ENCODE data around the gene DHRS13. TPM values are rescaled to one million over a fixed set of nuclear protein-coding genes. Genes with fewer than 3 reads are reported as not detected.

Gene DHRS13
- total and polyA plus RNA-seq, 2 donors (not counting 1 experiment from before 2014, with no cell fraction given) = 11.9 to 28.1 TPM

GRCh38 chr17:28947639-28948038 lies 44.8 kb upstream of the DHRS13 start:
- H3K4me1 ChIP-seq (ENCODE audit: control insufficient read depth in 2 of 2, insufficient read depth in 2 of 2, low read length in 2 of 2) = peaks cover 39 to 45% of the 10 kb centered on the region in 2 donors

GRCh38 chr17:28946239-28946638 lies 43.4 kb upstream of the DHRS13 start:
- H3K4me1 ChIP-seq (ENCODE audit: control insufficient read depth in 2 of 2, insufficient read depth in 2 of 2, low read length in 2 of 2) = peaks cover 37 to 43% of the 10 kb centered on the region in 2 donors
- CTCF ChIA-PET = interaction anchor here (1.3 to 2.3 kb wide), 3 partner anchors 19 to 183 kb away, joined by 4 to 14 read pairs (median 4); no protein-coding TSS in a partner anchor
- peaks cover 65% of the 10 kb centered on the region for H3K4me1 Mint-ChIP-seq

More at GRCh38 chr17:28947639-28948038, 44.8 kb upstream of the DHRS13 start:
- intact Hi-C loops (cut with micrococcal nuclease) = no loop called here
- DNase-seq (no peak), ATAC-seq (ENCODE audit: low read depth) (no peak)
- Histone ChIP-seq H3K27me3 (replicated peaks in 1 of 4; ENCODE audit: control extremely low read depth in 1 of 4, control insufficient read depth in 3 of 4, insufficient read depth in 4 of 4, low read length in 3 of 4) (no peaks in the 10 kb centered on the region), H3K9me3 (ENCODE audit: control extremely low read depth in 1 of 3, control insufficient read depth in 2 of 3, insufficient read depth in 1 of 3, low read length in 2 of 3) (no peaks in the 10 kb centered on the region), H4K20me1 (ENCODE audit: control insufficient read depth, insufficient read depth, low read length, poor library complexity, severe bottlenecking) (peaks cover 52% of the 10 kb centered on the region), H3K79me2 (ENCODE audit: control insufficient read depth, insufficient read depth, low read length) (peaks cover 80% of the 10 kb centered on the region), H2AFZ (ENCODE audit: insufficient read depth, low read depth, low read length, poor library complexity, severe bottlenecking) (no peak overlapping the region), H3K4me3 (ENCODE audit: control extremely low read depth in 1 of 5, extremely low read depth in 1 of 5, insufficient read depth in 1 of 5, low read depth in 2 of 5, low read length in 4 of 5) (peak overlapping the region in 1 of 5 experiments; percentile 85), H3K9ac (ENCODE audit: low read length) (peak overlapping the region; percentile 71), H3K36me3 (replicated peaks in 1 of 2; ENCODE audit: control extremely low read depth in 1 of 2, control insufficient read depth in 1 of 2, extremely low read depth in 1 of 2, insufficient read depth in 2 of 2, low read length in 1 of 2) (peaks cover 0 to 8% of the 10 kb centered on the region in 2 experiments), H3K4me2 (replicated peaks; ENCODE audit: low read depth, low read length, poor library complexity, severe bottlenecking) (peak overlapping the region; percentile 92), H3K27ac (ENCODE audit: low read length in 2 of 2) (peak overlapping the region in 1 of 2 donors; percentile 76)
- peaks cover 58% of the 10 kb centered on the region for H3K4me1 Mint-ChIP-seq
- no peak for TF ChIP-seq EZH2 (IDR thresholded peaks at IDR 0.05; ENCODE audit: borderline replicate concordance, insufficient read depth, low read depth, low read length, poor library complexity, severe bottlenecking)
- no peaks in the 10 kb centered on the region for H3K9me3 Mint-ChIP-seq (ENCODE audit: insufficient read depth)
- H3K27me3 Mint-ChIP-seq = no peaks in the 10 kb centered on the region
- WGBS (ENCODE audit: insufficient coverage) = no CpG with 5 or more reads among the region's 3 CpGs
- peak overlapping the region; percentile 95 for H3K4me3 Mint-ChIP-seq
- ChIA-PET CTCF (interaction anchor here (1.4 kb wide), 1 partner anchor 184 kb away, joined by 5 read pairs; no protein-coding TSS in a partner anchor), POLR2A (no interaction called here)
- peak overlapping the region; percentile 92 for H3K27ac Mint-ChIP-seq

More at GRCh38 chr17:28946239-28946638, 43.4 kb upstream of the DHRS13 start:
- Histone ChIP-seq H3K9me3 (ENCODE audit: control extremely low read depth in 1 of 3, control insufficient read depth in 2 of 3, insufficient read depth in 1 of 3, low read length in 2 of 3) (no peaks in the 10 kb centered on the region), H3K27ac (ENCODE audit: low read length in 2 of 2) (no peak overlapping the region), H3K27me3 (replicated peaks in 1 of 4; ENCODE audit: control extremely low read depth in 1 of 4, control insufficient read depth in 3 of 4, insufficient read depth in 4 of 4, low read length in 3 of 4) (no peaks in the 10 kb centered on the region), H3K4me3 (ENCODE audit: control extremely low read depth in 1 of 5, extremely low read depth in 1 of 5, insufficient read depth in 1 of 5, low read depth in 2 of 5, low read length in 4 of 5) (no peak overlapping the region), H3K36me3 (replicated peaks in 1 of 2; ENCODE audit: control extremely low read depth in 1 of 2, control insufficient read depth in 1 of 2, extremely low read depth in 1 of 2, insufficient read depth in 2 of 2, low read length in 1 of 2) (peaks cover 0 to 13% of the 10 kb centered on the region in 2 experiments), H2AFZ (ENCODE audit: insufficient read depth, low read depth, low read length, poor library complexity, severe bottlenecking) (no peak overlapping the region), H3K9ac (ENCODE audit: low read length) (no peak overlapping the region), H4K20me1 (ENCODE audit: control insufficient read depth, insufficient read depth, low read length, poor library complexity, severe bottlenecking) (peaks cover 65% of the 10 kb centered on the region), H3K4me2 (replicated peaks; ENCODE audit: low read depth, low read length, poor library complexity, severe bottlenecking) (no peak overlapping the region), H3K79me2 (ENCODE audit: control insufficient read depth, insufficient read depth, low read length) (peaks cover 94% of the 10 kb centered on the region)
- no CpG with 5 or more reads among the region's 4 CpGs for WGBS (ENCODE audit: insufficient coverage)
- DNase-seq = no peak
- no peak for ATAC-seq (ENCODE audit: low read depth)
- no peak for TF ChIP-seq EZH2 (IDR thresholded peaks at IDR 0.05; ENCODE audit: borderline replicate concordance, insufficient read depth, low read depth, low read length, poor library complexity, severe bottlenecking)
- no peak for TF ChIP-seq CTCF (IDR thresholded peaks at IDR 0.05)
- intact Hi-C loops (cut with micrococcal nuclease) = no loop called here
- peak overlapping the region; percentile 70 for H3K4me3 Mint-ChIP-seq
- no peaks in the 10 kb centered on the region for H3K27me3 Mint-ChIP-seq
- no peaks in the 10 kb centered on the region for H3K9me3 Mint-ChIP-seq (ENCODE audit: insufficient read depth)
- peak overlapping the region; percentile 50 for H3K27ac Mint-ChIP-seq
- POLR2A ChIA-PET = interaction anchor here (0.5 kb wide), 1 partner anchor 75 kb away, joined by 3 read pairs; no protein-coding TSS in a partner anchor
